NB4 (cell line): ENCODE data around the gene TAS2R40.

Experiments
- CTCF ChIP-seq: IDR thresholded peaks from one replicate; pipeline ENCODE4 v1.5.1; 2012; ENCODE audit warnings: low read depth, low read length
- MYC ChIP-seq: IDR thresholded peaks from 2 replicates; pipeline ENCODE4 v1.6.1; 2011; ENCODE audit warnings: low read depth, low read length
- POLR2A ChIP-seq: IDR thresholded peaks from 2 replicates; pipeline ENCODE4 v1.6.1; 2011; ENCODE audit warnings: mild to moderate bottlenecking; ENCODE audit not compliant: insufficient read length; ENCODE audit errors: extremely low read depth
- TF ChIP-seq, protein P1 (sequence below): IDR thresholded peaks from 2 replicates; pipeline ENCODE4 v1.6.1; 2011; ENCODE audit warnings: low read depth, low read length

GRCh38 chr7:143240291-143241168, 18.7 kb downstream of the TAS2R40 start:
- peak; percentile 98 for TF ChIP-seq CTCF
- TF ChIP-seq, protein P1, sequence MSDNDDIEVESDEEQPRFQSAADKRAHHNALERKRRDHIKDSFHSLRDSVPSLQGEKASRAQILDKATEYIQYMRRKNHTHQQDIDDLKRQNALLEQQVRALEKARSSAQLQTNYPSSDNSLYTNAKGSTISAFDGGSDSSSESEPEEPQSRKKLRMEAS = peak; percentile 40; the same call in 1 of the 2 replicates
- TF ChIP-seq POLR2A = no peak
- peak; percentile 4; the same call in 1 of the 2 replicates for TF ChIP-seq MYC
